Immature natural killer cell (primary cell): ENCODE measurements around the gene TEX48. TPM values are rescaled to one million over a fixed set of nuclear protein-coding genes. Genes with fewer than 3 reads are reported as not detected.

Source experiments
- DNase-seq, 3 donors: peaks; one replicate each; pipeline ENCODE4 v3.0.0; 2022; ENCODE audit warnings: mixed read lengths in 1 of 3
- H3K27ac Mint-ChIP-seq, 6 donors: one replicate each; pipeline ENCODE4 v1.8.0; 2020; ENCODE audit warnings: mixed read lengths in 6 of 6, mild to moderate bottlenecking in 5 of 6, inconsistent platforms in 4 of 6, moderate library complexity in 3 of 6
- H3K27me3 Mint-ChIP-seq, 3 donors: one replicate each; pipeline ENCODE4 v1.8.0; 2020 to 2021; ENCODE audit warnings: low read depth in 3 of 3, mild to moderate bottlenecking in 3 of 3, mixed read lengths in 3 of 3, moderate library complexity in 3 of 3, inconsistent platforms in 1 of 3
- H3K36me3 Mint-ChIP-seq, 3 donors: one replicate each; pipeline ENCODE4 v1.8.0; 2020; ENCODE audit warnings: mixed read lengths in 3 of 3, inconsistent platforms in 2 of 3, mild to moderate bottlenecking in 2 of 3
- H3K4me1 Mint-ChIP-seq, 2 donors: one replicate each; pipeline ENCODE4 v1.8.0; 2020; ENCODE audit warnings: inconsistent platforms in 2 of 2, mild to moderate bottlenecking in 2 of 2, mixed read lengths in 2 of 2, moderate library complexity in 1 of 2
- H3K4me3 Mint-ChIP-seq, 5 donors: one replicate each; pipeline ENCODE4 v1.8.0; 2020; ENCODE audit warnings: mild to moderate bottlenecking in 5 of 5, mixed read lengths in 5 of 5, inconsistent platforms in 3 of 5, moderate library complexity in 3 of 5
- H3K9me3 Mint-ChIP-seq, 6 donors: one replicate each; pipeline ENCODE4 v1.8.0; 2020; ENCODE audit warnings: mild to moderate bottlenecking in 6 of 6, mixed read lengths in 6 of 6, inconsistent platforms in 4 of 6, moderate library complexity in 3 of 6
- polyA plus RNA-seq, 3 donors: library from polyadenylated mRNA; unstranded; fragments of 300-500 nt; fragmentation: Illumina TruSeq; gene quantifications; one replicate each; pipeline ENCODE4 v1.2.3, GENCODE V29; 2021

TEX48 gene
- polyA plus RNA-seq, 3 donors from 2014 or later, result not detected

GRCh38 chr9:114688909-114689610 is 7.1 kb upstream of the TEX48 start:
- no peak overlapping the region for H3K4me3 Mint-ChIP-seq
- DNase-seq, result no peak
- peaks cover 0 to 3% of the 10 kb centered on the region in 2 donors for H3K4me1 Mint-ChIP-seq
- peaks cover 0 to 1% (median 0%) of the 10 kb centered on the region in 3 donors for H3K27me3 Mint-ChIP-seq
- H3K27ac Mint-ChIP-seq, result no peak overlapping the region
- no peaks in the 10 kb centered on the region for H3K36me3 Mint-ChIP-seq
- H3K9me3 Mint-ChIP-seq, result no peaks in the 10 kb centered on the region

- Mint-ChIP-seq H3K27ac (no peak overlapping the region), H3K4me1 (peaks cover 0 to 3% of the 10 kb centered on the region in 2 donors), H3K36me3 (no peaks in the 10 kb centered on the region), H3K9me3 (no peaks in the 10 kb centered on the region), H3K4me3 (no peak overlapping the region), H3K27me3 (peaks cover 0 to 1% (median 0%) of the 10 kb centered on the region in 3 donors)
- no peak for DNase-seq
Observed at GRCh38 chr9:114688379-114688778, 6.4 kb upstream of the TEX48 start.

GRCh38 chr9:114687034-114687433 is 5.0 kb upstream of the TEX48 start:
- Mint-ChIP-seq H3K27ac (no peak overlapping the region), H3K4me3 (no peak overlapping the region), H3K36me3 (no peaks in the 10 kb centered on the region), H3K9me3 (no peaks in the 10 kb centered on the region), H3K4me1 (peaks cover 0 to 3% of the 10 kb centered on the region in 2 donors), H3K27me3 (peaks cover 0 to 1% (median 0%) of the 10 kb centered on the region in 3 donors)
- DNase-seq, result no peak

- H3K4me1 Mint-ChIP-seq, result peaks cover 0 to 6% of the 10 kb centered on the region in 2 donors
- H3K27me3 Mint-ChIP-seq, result peaks cover 0 to 2% (median 1%) of the 10 kb centered on the region in 3 donors
- no peak overlapping the region for H3K4me3 Mint-ChIP-seq
- H3K9me3 Mint-ChIP-seq, result no peaks in the 10 kb centered on the region
- DNase-seq, result no peak
- H3K36me3 Mint-ChIP-seq, result no peaks in the 10 kb centered on the region
- peak overlapping the region in 1 of 6 donors; percentile 50 for H3K27ac Mint-ChIP-seq
Observed at GRCh38 chr9:114685951-114686350, 4.0 kb upstream of the TEX48 start.

GRCh38 chr9:114684036-114684435 is 2.0 kb upstream of the TEX48 start:
- Mint-ChIP-seq H3K27ac (no peak overlapping the region), H3K9me3 (no peaks in the 10 kb centered on the region), H3K36me3 (no peaks in the 10 kb centered on the region), H3K27me3 (peaks cover 0 to 2% (median 1%) of the 10 kb centered on the region in 3 donors), H3K4me3 (no peak overlapping the region), H3K4me1 (peaks cover 0 to 6% of the 10 kb centered on the region in 2 donors)
- no peak for DNase-seq

- peaks cover 0 to 6% of the 10 kb centered on the region in 2 donors for H3K4me1 Mint-ChIP-seq
- H3K27me3 Mint-ChIP-seq, result peaks cover 0 to 5% (median 2%) of the 10 kb centered on the region in 3 donors
- no peak overlapping the region for H3K27ac Mint-ChIP-seq
- no peaks in the 10 kb centered on the region for H3K36me3 Mint-ChIP-seq
- DNase-seq, result no peak
- no peak overlapping the region for H3K4me3 Mint-ChIP-seq
- no peaks in the 10 kb centered on the region for H3K9me3 Mint-ChIP-seq
Observed at GRCh38 chr9:114682846-114683245, 854 bp upstream of the TEX48 start.

GRCh38 chr9:114680259-114681001 is 1.6 kb downstream of the TEX48 start:
- peaks cover 0 to 2% of the 10 kb centered on the region in 2 donors for H3K4me1 Mint-ChIP-seq
- peaks cover 0 to 1% (median 0%) of the 10 kb centered on the region in 3 donors for H3K36me3 Mint-ChIP-seq
- no peak overlapping the region for H3K27ac Mint-ChIP-seq
- H3K9me3 Mint-ChIP-seq, result no peaks in the 10 kb centered on the region
- DNase-seq, result no peak
- no peak overlapping the region for H3K4me3 Mint-ChIP-seq
- H3K27me3 Mint-ChIP-seq, result peaks cover 2 to 8% (median 6%) of the 10 kb centered on the region in 3 donors

GRCh38 chr9:114678795-114679194 is 3.2 kb downstream of the TEX48 start:
- peaks cover 0 to 3% (median 0%) of the 10 kb centered on the region in 3 donors for H3K36me3 Mint-ChIP-seq
- H3K27ac Mint-ChIP-seq, result no peak overlapping the region
- no peak overlapping the region for H3K4me3 Mint-ChIP-seq
- peaks cover 3 to 8% (median 8%) of the 10 kb centered on the region in 3 donors for H3K27me3 Mint-ChIP-seq
- no peak for DNase-seq
- no peaks in the 10 kb centered on the region for H3K9me3 Mint-ChIP-seq
- peaks cover 0 to 2% of the 10 kb centered on the region in 2 donors for H3K4me1 Mint-ChIP-seq

GRCh38 chr9:114678130-114678529 is 3.9 kb downstream of the TEX48 start:
- Mint-ChIP-seq H3K9me3 (no peaks in the 10 kb centered on the region), H3K27me3 (peaks cover 3 to 8% (median 8%) of the 10 kb centered on the region in 3 donors), H3K36me3 (peaks cover 0 to 3% (median 0%) of the 10 kb centered on the region in 3 donors), H3K4me1 (peaks cover 0 to 2% of the 10 kb centered on the region in 2 donors), H3K4me3 (no peak overlapping the region), H3K27ac (no peak overlapping the region)
- no peak for DNase-seq

- no peaks in the 10 kb centered on the region for H3K9me3 Mint-ChIP-seq
- peaks cover 0 to 3% (median 0%) of the 10 kb centered on the region in 3 donors for H3K36me3 Mint-ChIP-seq
- no peak overlapping the region for H3K27ac Mint-ChIP-seq
- no peak overlapping the region for H3K4me3 Mint-ChIP-seq
- peaks cover 3 to 8% (median 8%) of the 10 kb centered on the region in 3 donors for H3K27me3 Mint-ChIP-seq
- H3K4me1 Mint-ChIP-seq, result peaks cover 0 to 2% of the 10 kb centered on the region in 2 donors
- no peak for DNase-seq
Observed at GRCh38 chr9:114677418-114677817, 4.6 kb downstream of the TEX48 start.

- no peak overlapping the region for H3K4me3 Mint-ChIP-seq
- no peaks in the 10 kb centered on the region for H3K9me3 Mint-ChIP-seq
- H3K27ac Mint-ChIP-seq, result peak overlapping the region in 1 of 6 donors; percentile 5
- peaks cover 0 to 3% (median 0%) of the 10 kb centered on the region in 3 donors for H3K36me3 Mint-ChIP-seq
- H3K27me3 Mint-ChIP-seq, result peaks cover 3 to 8% (median 8%) of the 10 kb centered on the region in 3 donors
- DNase-seq, result no peak
- peaks cover 0 to 2% of the 10 kb centered on the region in 2 donors for H3K4me1 Mint-ChIP-seq
Observed at GRCh38 chr9:114676901-114677300, 5.1 kb downstream of the TEX48 start.

GRCh38 chr9:114674798-114675540 is 7.0 kb downstream of the TEX48 start:
- peaks cover 0 to 3% (median 0%) of the 10 kb centered on the region in 3 donors for H3K36me3 Mint-ChIP-seq
- DNase-seq, result no peak
- no peaks in the 10 kb centered on the region for H3K4me1 Mint-ChIP-seq
- H3K9me3 Mint-ChIP-seq, result no peaks in the 10 kb centered on the region
- peaks cover 1 to 11% (median 10%) of the 10 kb centered on the region in 3 donors for H3K27me3 Mint-ChIP-seq
- no peak overlapping the region for H3K27ac Mint-ChIP-seq
- H3K4me3 Mint-ChIP-seq, result no peak overlapping the region

- DNase-seq, result no peak
- H3K9me3 Mint-ChIP-seq, result no peaks in the 10 kb centered on the region
- no peak overlapping the region for H3K4me3 Mint-ChIP-seq
- H3K4me1 Mint-ChIP-seq, result no peaks in the 10 kb centered on the region
- peaks cover 1 to 11% (median 10%) of the 10 kb centered on the region in 3 donors for H3K27me3 Mint-ChIP-seq
- peaks cover 0 to 3% (median 0%) of the 10 kb centered on the region in 3 donors for H3K36me3 Mint-ChIP-seq
- H3K27ac Mint-ChIP-seq, result no peak overlapping the region
Observed at GRCh38 chr9:114674076-114674797, 7.8 kb downstream of the TEX48 start.
